Stimulated activated naive CD8-positive, alpha-beta T cell treated with anti-CD3 and anti-CD28 coated beads, Interleukin-15, Interleukin-2, amounts not matched to agents 100 U/mL and 50 U/mL, for 24 hours (primary cell): Measurements from ENCODE around the gene LRP8.
"Not testable (repeated sequence)": the region's sequence is repeated elsewhere in the genome, so short reads cannot be mapped to it uniquely, and the experiment has no call there.

Experiments
- ATAC-seq: fragments of 150-1000 bp; cut with Tn5 transposase; one replicate; pipeline ENCODE4 v1.10.0; 2021
- DNase-seq: peaks from one replicate; pipeline ENCODE4 v3.0.0; 2021

Gene LRP8

GRCh38 chr1:53210352-53210751, 117.5 kb downstream of the LRP8 start:
- no peak for DNase-seq

GRCh38 chr1:53207726-53208125, 120.1 kb downstream of the LRP8 start:
- ATAC-seq = no peak

More at GRCh38 chr1:53210352-53210751, 117.5 kb downstream of the LRP8 start:
- no peak for ATAC-seq

GRCh38 chr1:53206735-53207379, 121.0 kb downstream of the LRP8 start:
- no peak for DNase-seq

More at GRCh38 chr1:53207726-53208125, 120.1 kb downstream of the LRP8 start:
- no peak for DNase-seq

GRCh38 chr1:53206083-53206685, 121.7 kb downstream of the LRP8 start:
- DNase-seq, ATAC-seq: not testable (repeated sequence)

More at GRCh38 chr1:53206735-53207379, 121.0 kb downstream of the LRP8 start:
- no peak for ATAC-seq

DNA sequence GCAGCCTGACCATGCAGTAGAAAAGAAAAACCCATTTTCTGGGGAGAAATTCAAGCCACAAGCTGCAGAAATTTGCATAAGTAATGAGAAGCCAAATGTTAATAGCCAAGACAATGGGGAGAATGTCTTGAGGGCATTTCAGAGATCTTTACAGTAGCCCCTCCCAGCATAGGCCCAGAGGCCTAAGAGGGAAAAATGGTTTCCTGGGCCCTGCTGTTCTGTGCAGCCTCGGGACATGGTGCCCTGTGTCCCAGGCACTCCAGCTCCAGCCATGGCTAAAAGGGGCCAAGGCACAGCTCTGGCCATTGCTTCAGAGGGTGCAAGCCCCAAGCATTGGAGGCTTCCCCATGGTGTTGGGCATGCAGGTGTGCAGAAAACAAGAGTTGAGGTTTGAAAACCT, 122.4 kb downstream of the LRP8 start:
- not testable (repeated sequence) for DNase-seq, ATAC-seq

DNA sequence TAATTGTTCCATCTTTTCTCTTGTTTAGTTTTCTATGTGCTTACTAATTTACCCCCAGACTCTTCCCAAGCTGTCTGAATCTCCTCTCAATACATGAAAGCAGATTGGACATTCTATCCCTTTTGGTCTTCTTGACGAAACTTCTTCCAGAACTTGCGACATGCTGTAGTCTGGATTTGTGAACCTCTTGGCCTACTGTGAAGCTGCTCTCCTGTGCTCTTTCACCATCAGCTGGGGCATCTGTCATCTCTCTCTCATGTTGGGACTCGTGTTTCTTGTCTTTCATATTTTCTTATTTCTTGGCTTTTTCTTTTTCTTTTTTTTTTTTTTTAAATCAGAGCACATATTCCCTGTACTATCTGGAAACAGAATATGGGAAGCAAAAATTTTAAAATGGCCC, 124.4 kb downstream of the LRP8 start:
- ATAC-seq (no peak), DNase-seq (no peak)

- DNase-seq = no peak
- no peak for ATAC-seq
Observed at GRCh38 chr1:53198241-53198651, 129.6 kb downstream of the LRP8 start.

- DNase-seq (no peak), ATAC-seq (no peak)
Observed at GRCh38 chr1:53197291-53198200, 130.3 kb downstream of the LRP8 start.

DNA sequence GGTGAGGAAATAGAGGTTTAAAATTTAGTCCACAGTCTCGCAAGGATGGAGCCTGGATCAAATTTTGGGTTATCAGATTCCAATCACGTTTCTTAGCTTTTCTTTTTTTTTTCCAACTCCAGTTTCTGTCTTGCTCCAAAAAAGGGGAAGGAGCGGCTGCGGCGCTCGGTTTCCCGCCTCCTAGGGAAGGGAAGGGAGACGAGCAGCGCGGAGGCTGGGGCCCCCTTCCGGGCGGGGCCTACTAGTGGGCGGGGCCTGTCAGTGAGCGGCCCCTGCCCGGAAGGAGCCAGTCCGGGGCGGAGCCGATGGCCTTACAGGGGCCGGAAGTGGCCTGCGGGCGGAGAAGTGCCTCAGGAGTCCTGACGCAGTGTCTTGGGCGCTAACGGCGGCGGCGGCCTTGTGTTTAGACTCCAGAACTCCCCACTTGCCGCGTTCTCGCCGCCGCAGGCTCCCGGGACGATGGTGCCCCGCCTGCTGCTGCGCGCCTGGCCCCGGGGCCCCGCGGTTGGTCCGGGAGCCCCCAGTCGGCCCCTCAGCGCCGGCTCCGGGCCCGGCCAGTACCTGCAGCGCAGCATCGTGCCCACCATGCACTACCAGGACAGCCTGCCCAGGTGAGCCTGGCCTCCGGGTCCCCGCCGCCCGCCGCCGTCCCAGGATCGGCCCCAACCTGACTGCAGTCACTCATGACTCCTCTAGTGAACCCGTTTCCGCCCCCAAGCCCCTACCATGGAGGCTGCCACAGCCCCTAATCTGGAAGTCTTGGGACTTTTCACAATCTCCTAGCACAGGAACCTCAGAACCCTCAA, 131.2 kb downstream of the LRP8 start, which contains the start of gene CPT2:
Gene CPT2, plus strand, starts transcription at position 340 of the 806 bp plus-strand sequence. Its CDS starts 120 bp downstream, at position 460.
- DNase-seq = peak; percentile 95
- peak; percentile 100 for ATAC-seq

GRCh38 chr1:53196017-53196484, 131.8 kb downstream of the LRP8 start:
- ATAC-seq (no peak), DNase-seq (no peak)

DNA sequence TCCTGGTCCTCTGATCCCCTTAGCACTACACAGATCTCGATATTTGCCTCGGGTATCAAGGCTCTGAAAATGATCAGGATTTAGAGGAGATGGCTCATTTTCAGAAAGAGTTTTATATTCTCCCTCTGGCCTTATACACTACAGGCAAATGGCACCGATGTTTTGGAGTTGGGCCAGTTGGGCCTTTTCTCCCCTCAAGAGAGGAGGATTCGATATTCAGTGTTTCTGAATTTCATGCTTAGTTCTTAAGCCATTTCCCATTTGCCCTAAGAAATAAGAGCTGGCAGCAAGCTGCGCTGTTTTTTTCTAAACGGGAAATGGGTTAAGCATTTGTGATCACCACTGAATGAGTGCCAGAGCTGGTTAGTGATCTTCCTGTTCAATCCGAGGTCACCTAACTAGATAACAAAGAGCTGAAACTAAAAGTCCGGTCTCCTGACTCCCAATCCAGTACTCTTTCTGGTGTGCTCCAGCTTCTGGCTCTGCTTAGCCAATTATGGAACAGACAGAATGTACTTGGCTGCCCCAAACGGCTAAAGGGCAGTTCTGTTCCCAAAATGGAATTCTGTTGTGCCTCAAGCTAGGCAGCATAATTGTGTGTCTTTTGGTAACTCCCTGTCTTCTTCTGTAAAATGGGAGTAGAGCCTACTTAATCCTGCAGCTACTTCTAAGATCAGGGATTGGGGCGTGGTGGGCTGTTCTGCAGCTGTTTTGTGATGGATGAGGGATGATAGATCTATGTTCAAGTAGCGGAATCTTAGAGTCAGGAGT, 132.4 kb downstream of the LRP8 start:
- DNase-seq (no peak), ATAC-seq (no peak)
